GM12878 (cell line): ENCODE data around the gene MUC5AC. TPM values are rescaled to one million over a fixed set of nuclear protein-coding genes. Genes with fewer than 3 reads are reported as not detected.

Source experiments
- ATAC-seq: fragments of 200-7000 bp; cut with Tn5 transposase; 3 replicates; pipeline ENCODE4 v1.9.1; 2020; ENCODE audit warnings: mild to moderate bottlenecking, moderate library complexity
- BruUV-seq: library from RNA; stranded (reverse); fragments of 400-500 nt; replicated peaks from 2 replicates; lab custom pipeline; 2021; lab: Mats Ljungman, UMichigan
- CTCF ChIA-PET: fragments of 300-600 bp; sonication (Branson Sonifier 250); formaldehyde crosslinking; extraction: SDS; loops from one replicate; lab custom pipeline; 2021; ENCODE audit warnings: inconsistent platforms; lab: Yijun Ruan, JAX
- POLR2A ChIA-PET: fragments of 350-600 bp; formaldehyde crosslinking; extraction: SDS; loops from one replicate; lab custom pipeline; 2021; ENCODE audit warnings: inconsistent platforms; lab: Charles Lee
- RAD21 ChIA-PET: fragments of 300-600 bp; sonication (Branson Sonifier 250); formaldehyde crosslinking; loops from one replicate; lab custom pipeline; 2023; ENCODE audit warnings: antibody characterized with exemption; ENCODE audit not compliant: unreplicated experiment; lab: Charles Lee
- SMC1A ChIA-PET: fragments of 300-600 bp; sonication (Branson Sonifier 250); formaldehyde crosslinking; loops from one replicate; lab custom pipeline; 2023; ENCODE audit not compliant: unreplicated experiment, uncharacterized antibody; lab: Charles Lee
- DNase-seq: peaks from one replicate; pipeline ENCODE4 v3.0.0-alpha.2; 2011; ENCODE audit warnings: low read depth, low spot score
- FAIRE-seq: peaks from 3 replicates; lab custom pipeline; 2011; peaks lifted over from hg19 to GRCh38; lab: Jason Lieb, UNC
- H2AFZ ChIP-seq: 2 replicates; pipeline ENCODE4 v1.6.0; 2011; ENCODE audit warnings: low read depth, low read length, control low read depth; ENCODE audit not compliant: control insufficient read depth
- H3K27ac ChIP-seq: 2 replicates; pipeline ENCODE4 v1.5.1; 2011; ENCODE audit warnings: control low read depth; ENCODE audit not compliant: control insufficient read depth, insufficient read depth
- H3K27me3 ChIP-seq, 2 experiments: replicated peaks in 1 of 2; 2 replicates each; pipeline versions ENCODE4 v1.6.0 to v1.6.1; 2011; ENCODE audit warnings: low read length in 1 of 2; ENCODE audit not compliant: control insufficient read depth in 2 of 2, insufficient read depth in 2 of 2
- H3K36me3 ChIP-seq, 2 experiments: 2 replicates each; pipeline ENCODE4 v1.5.1; 2011; ENCODE audit warnings: low read length in 1 of 2; ENCODE audit not compliant: control insufficient read depth in 2 of 2, insufficient read depth in 2 of 2
- H3K4me1 ChIP-seq: 2 replicates; pipeline ENCODE4 v1.6.1; 2011; ENCODE audit warnings: mild to moderate bottlenecking, low read length, moderate library complexity, mixed read lengths; ENCODE audit not compliant: control insufficient read depth, insufficient read depth
- H3K4me2 ChIP-seq: 2 replicates; pipeline ENCODE4 v1.6.0; 2011; ENCODE audit warnings: control low read depth; ENCODE audit not compliant: control insufficient read depth, insufficient read depth
- H3K4me3 ChIP-seq: fragments of 200-600 bp; sonication (generic); 2 replicates; pipeline ENCODE4 v1.5.1; 2016
- H3K79me2 ChIP-seq: 2 replicates; pipeline ENCODE4 v1.6.0; 2011; ENCODE audit warnings: low read length; ENCODE audit not compliant: control insufficient read depth, insufficient read depth
- H3K9ac ChIP-seq: 2 replicates; pipeline ENCODE4 v1.8.0; 2011; ENCODE audit warnings: low read length, control low read depth, mixed read lengths; ENCODE audit not compliant: control insufficient read depth, insufficient read depth
- H3K9me3 ChIP-seq: replicated peaks from 3 replicates; pipeline ENCODE4 v1.5.1; 2011; ENCODE audit warnings: mild to moderate bottlenecking, low read length; ENCODE audit not compliant: control insufficient read depth, insufficient read depth
- H4K20me1 ChIP-seq: 2 replicates; pipeline ENCODE4 v1.6.0; 2011; ENCODE audit not compliant: control insufficient read depth, insufficient read depth
- BHLHE40 ChIP-seq, 2 experiments: fragments of 450-650 bp in 1 of 2; IDR thresholded peaks; 2 replicates each; pipeline ENCODE4 v1.6.1; 2011 to 2017; ENCODE audit warnings: low read depth in 2 of 2, borderline replicate concordance in 1 of 2, improper control_type of control experiment in 1 of 2, low read length in 1 of 2, mild to moderate bottlenecking in 1 of 2
- CEBPB ChIP-seq, 2 experiments: fragments of 150-350 bp in 1 of 2; IDR thresholded peaks; 2 replicates each; pipeline ENCODE4 v1.6.1; 2012 to 2014; ENCODE audit warnings: low read depth in 2 of 2, low read length in 2 of 2, borderline replicate concordance in 1 of 2, inconsistent platforms in 1 of 2
- ETV6 ChIP-seq, 2 experiments: fragments of 450-650 bp in 1 of 2; IDR thresholded peaks in 1 of 2; conservative IDR thresholded peaks in 1 of 2; 2 replicates each; pipeline ENCODE4 v1.6.1; 2014; ENCODE audit warnings: antibody characterized with exemption in 1 of 2, borderline replicate concordance in 1 of 2, low read depth in 1 of 2, mild to moderate bottlenecking in 1 of 2, moderate library complexity in 1 of 2
- HCFC1 ChIP-seq: fragments of 150-350 bp; IDR thresholded peaks from 2 replicates; pipeline ENCODE4 v1.6.1; 2014; ENCODE audit warnings: low read length
- HDAC6 ChIP-seq: fragments of 200-600 bp; sonication (generic); IDR thresholded peaks from one replicate; pipeline ENCODE4 v1.8.0; 2017; ENCODE audit warnings: antibody characterized with exemption; ENCODE audit not compliant: unreplicated experiment
- HDGF ChIP-seq: fragments of 450-650 bp; IDR thresholded peaks from 2 replicates; pipeline ENCODE4 v1.6.1; 2016; ENCODE audit warnings: antibody characterized with exemption
- MEF2B ChIP-seq: fragments of 450-650 bp; IDR thresholded peaks from 2 replicates; pipeline ENCODE4 v1.6.1; 2018; ENCODE audit warnings: mild to moderate bottlenecking, moderate library complexity; ENCODE audit not compliant: partially characterized antibody, poor library complexity, severe bottlenecking
- MTA3 ChIP-seq: IDR thresholded peaks from 2 replicates; pipeline ENCODE4 v1.6.1; 2012; ENCODE audit warnings: low read length, inconsistent platforms, borderline replicate concordance
- NBN ChIP-seq: fragments of 450-650 bp; IDR thresholded peaks from 2 replicates; pipeline ENCODE4 v1.6.1; 2016
- RAD51 ChIP-seq: fragments of 450-650 bp; IDR thresholded peaks from 2 replicates; pipeline ENCODE4 v1.6.1; 2016; ENCODE audit warnings: moderate library complexity, mild to moderate bottlenecking, inconsistent platforms
- TCF7 ChIP-seq: IDR thresholded peaks from 2 replicates; pipeline ENCODE4 v1.6.1; 2014; ENCODE audit warnings: antibody characterized with exemption, borderline replicate concordance
- WGBS: methylation state at CpG from one replicate; pipeline ENCODE4 v1.1.6; 2016; ENCODE audit warnings: low lambda C conversion rate; ENCODE audit not compliant: insufficient replicate concordance, insufficient coverage; ENCODE audit errors: missing lambda C conversion rate; 5-methylcytosine and 5-hydroxymethylcytosine counted together
- in situ Hi-C: fragments of 300-500 bp; cut with MboI; formaldehyde crosslinking; loops from 9 replicates; pipeline ENCODE4 v1.14.3; 2018; ENCODE audit warnings: mixed read lengths
- intact Hi-C: fragments of 100-400 bp; cut with micrococcal nuclease; formaldehyde crosslinking; loops from one replicate; pipeline ENCODE4 v1.14.2; 2022; ENCODE audit not compliant: unreplicated experiment
- polyA plus RNA-seq, 11 experiments: library from polyadenylated mRNA; depleted of rRNA in 4 of 11; unstranded in 6 of 11; stranded (reverse) in 5 of 11; fragments of >200 nt; fragmentation: Nextera tagmentation in 4 of 11; fragmentation: Illumina TruSeq in 1 of 11; extraction: Ambion mirVana in 4 of 11; extraction: Trizol in 1 of 11; gene quantifications; 1 replicate in 1 of 11; 2 replicates in 10 of 11; pipeline versions ENCODE4 v1.2.1 to v1.2.3, GENCODE V29; 2011 to 2016; ENCODE audit warnings: inconsistent platforms in 2 of 11, missing spikeins in 2 of 11, low read depth in 1 of 11
- total RNA-seq, 4 experiments: library from RNA; depleted of rRNA in 3 of 4; stranded (reverse); fragments of >200 nt in 3 of 4; fragmentation: Illumina TruSeq in 1 of 4; extraction: Trizol in 1 of 4; gene quantifications; 2 replicates each; pipeline versions ENCODE4 v1.2.1 to v1.2.3, GENCODE V29; 2013 to 2021
- TF ChIP-seq, protein P1 (sequence below), 3 experiments: IDR thresholded peaks in 2 of 3; conservative IDR thresholded peaks in 1 of 3; 2 replicates each; pipeline ENCODE4 v1.5.1; 2011; ENCODE audit warnings: low read depth in 3 of 3, low read length in 3 of 3, mild to moderate bottlenecking in 3 of 3, control low read depth in 2 of 3, moderate library complexity in 2 of 3, inconsistent platforms in 1 of 3, mixed read lengths in 1 of 3; ENCODE audit not compliant: control insufficient read depth in 2 of 3, insufficient read depth in 1 of 3; ENCODE audit errors: extremely low read depth in 1 of 3
- TF ChIP-seq, protein P2 (sequence below): fragments of 450-650 bp; IDR thresholded peaks from 2 replicates; pipeline ENCODE4 v1.6.1; 2014; ENCODE audit warnings: mild to moderate bottlenecking
- TF ChIP-seq, protein P3 (sequence below): fragments of 450-650 bp; IDR thresholded peaks from 2 replicates; pipeline ENCODE4 v1.6.1; 2017; ENCODE audit warnings: borderline replicate concordance

Gene MUC5AC
- total and polyA plus RNA-seq, 10 of the 15 experiments (the other 5 are each of a cell fraction or from before 2014, with no cell fraction given), result under 0.01 to 0.01 TPM; not detected in 8

DNA sequence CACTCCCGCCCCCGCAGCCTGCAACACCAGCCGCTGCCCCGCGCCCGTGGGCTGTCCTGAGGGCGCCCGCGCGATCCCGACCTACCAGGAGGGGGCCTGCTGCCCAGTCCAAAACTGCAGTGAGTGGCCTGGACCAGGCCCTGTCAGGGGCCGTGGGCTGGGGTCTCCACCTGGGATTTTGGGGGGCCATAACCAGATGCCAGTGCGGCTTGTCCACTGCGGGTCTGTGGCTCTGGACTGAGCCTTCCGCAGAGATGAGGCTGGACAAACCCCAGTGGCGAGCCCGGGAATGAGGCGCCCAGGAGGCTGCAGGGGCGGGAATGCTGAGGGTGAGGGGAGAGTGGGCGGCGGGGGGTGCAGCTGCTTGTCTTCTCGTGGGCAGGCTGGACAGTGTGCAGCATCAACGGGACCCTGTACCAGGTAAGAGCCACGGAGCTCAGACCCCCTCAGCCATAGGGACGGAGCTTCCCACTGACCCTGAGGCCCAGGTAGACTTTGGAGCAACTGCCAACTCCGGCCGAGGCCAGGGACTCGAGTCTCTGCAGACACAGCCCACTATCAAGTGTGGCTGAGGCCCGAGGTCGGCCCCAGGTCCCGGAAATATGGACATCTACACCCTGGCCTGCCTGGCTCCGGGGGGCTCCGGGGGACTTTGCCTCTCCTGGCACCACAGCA lies 40.3 kb downstream of the MUC5AC start (continued):
- TF ChIP-seq, protein P1, sequence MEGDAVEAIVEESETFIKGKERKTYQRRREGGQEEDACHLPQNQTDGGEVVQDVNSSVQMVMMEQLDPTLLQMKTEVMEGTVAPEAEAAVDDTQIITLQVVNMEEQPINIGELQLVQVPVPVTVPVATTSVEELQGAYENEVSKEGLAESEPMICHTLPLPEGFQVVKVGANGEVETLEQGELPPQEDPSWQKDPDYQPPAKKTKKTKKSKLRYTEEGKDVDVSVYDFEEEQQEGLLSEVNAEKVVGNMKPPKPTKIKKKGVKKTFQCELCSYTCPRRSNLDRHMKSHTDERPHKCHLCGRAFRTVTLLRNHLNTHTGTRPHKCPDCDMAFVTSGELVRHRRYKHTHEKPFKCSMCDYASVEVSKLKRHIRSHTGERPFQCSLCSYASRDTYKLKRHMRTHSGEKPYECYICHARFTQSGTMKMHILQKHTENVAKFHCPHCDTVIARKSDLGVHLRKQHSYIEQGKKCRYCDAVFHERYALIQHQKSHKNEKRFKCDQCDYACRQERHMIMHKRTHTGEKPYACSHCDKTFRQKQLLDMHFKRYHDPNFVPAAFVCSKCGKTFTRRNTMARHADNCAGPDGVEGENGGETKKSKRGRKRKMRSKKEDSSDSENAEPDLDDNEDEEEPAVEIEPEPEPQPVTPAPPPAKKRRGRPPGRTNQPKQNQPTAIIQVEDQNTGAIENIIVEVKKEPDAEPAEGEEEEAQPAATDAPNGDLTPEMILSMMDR (IDR thresholded peaks at IDR 0.05 in 2 of 3, conservative IDR thresholded peaks at IDR 0.05 in 1 of 3; ENCODE audit: control insufficient read depth in 2 of 3, extremely low read depth in 1 of 3, insufficient read depth in 1 of 3, low read depth in 3 of 3, low read length in 3 of 3), result no peak
- no peak for TF ChIP-seq HDAC6
- no peak for TF ChIP-seq RAD51

DNA sequence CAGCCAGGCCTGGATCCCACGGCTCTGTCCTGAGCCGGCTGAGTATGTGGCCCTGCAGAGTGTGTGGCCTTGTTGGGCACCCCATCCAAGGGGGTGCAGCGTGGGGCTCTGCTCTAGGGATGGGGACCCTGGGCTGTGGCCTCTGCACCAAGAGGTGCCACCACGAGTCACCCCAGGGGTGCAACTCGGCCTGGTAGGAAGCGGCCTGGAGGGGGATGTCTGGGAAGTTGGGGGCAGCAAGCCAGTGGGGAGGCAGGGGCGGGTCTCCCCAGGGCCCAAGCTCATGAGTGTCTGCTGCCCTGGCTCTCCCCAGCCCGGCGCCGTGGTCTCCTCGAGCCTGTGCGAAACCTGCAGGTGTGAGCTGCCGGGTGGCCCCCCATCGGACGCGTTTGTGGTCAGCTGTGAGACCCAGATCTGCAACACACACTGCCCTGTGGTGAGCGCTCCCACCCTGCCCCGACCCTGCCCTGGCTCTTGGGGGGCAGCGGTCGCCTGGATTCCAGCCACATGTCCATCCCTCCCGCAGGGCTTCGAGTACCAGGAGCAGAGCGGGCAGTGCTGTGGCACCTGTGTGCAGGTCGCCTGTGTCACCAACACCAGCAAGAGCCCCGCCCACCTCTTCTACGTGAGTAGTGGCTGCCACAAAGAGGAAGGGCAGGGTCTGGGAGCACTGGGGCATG lies 40.9 kb downstream of the MUC5AC start:
- Histone ChIP-seq H3K4me1 (no peaks in the 10 kb centered on the region), H2AFZ (no peak overlapping the region), H3K9me3 (no peaks in the 10 kb centered on the region; the same call in 1 of the 3 replicates), H3K4me2 (no peak overlapping the region), H4K20me1 (no peaks in the 10 kb centered on the region), H3K36me3 (no peaks in the 10 kb centered on the region), H3K27ac (no peak overlapping the region), H3K27me3 (no peaks in the 10 kb centered on the region), H3K79me2 (no peaks in the 10 kb centered on the region), H3K4me3 (no peak overlapping the region), H3K9ac (no peak overlapping the region)
- ChIA-PET CTCF (no interaction called here), RAD21 (no interaction called here), SMC1A (no interaction called here), POLR2A (no interaction called here)
- in situ Hi-C loops, result no loop called here
- no TSS peak for BruUV-seq
- DNase-seq (no peak), FAIRE-seq (no peak), ATAC-seq (no peak)
- WGBS, result 46% methylated on average over 24 of the region's 26 CpGs
- intact Hi-C loops, result no loop called here
- TF ChIP-seq MEF2B, result no peak
- TF ChIP-seq CEBPB (IDR thresholded peaks at IDR 0.05; ENCODE audit: borderline replicate concordance in 1 of 2, low read depth in 2 of 2, low read length in 2 of 2), result no peak
- no peak for TF ChIP-seq BHLHE40 (IDR thresholded peaks at IDR 0.05; ENCODE audit: borderline replicate concordance in 1 of 2, low read depth in 2 of 2, low read length in 1 of 2)
- no peak for TF ChIP-seq MTA3
- no peak for TF ChIP-seq NBN
- no peak for TF ChIP-seq ETV6 (conservative IDR thresholded peaks at IDR 0.05 in 1 of 2, IDR thresholded peaks at IDR 0.05 in 1 of 2; ENCODE audit: borderline replicate concordance in 1 of 2, low read depth in 1 of 2)
- no peak for TF ChIP-seq HCFC1
- TF ChIP-seq, protein P2, sequence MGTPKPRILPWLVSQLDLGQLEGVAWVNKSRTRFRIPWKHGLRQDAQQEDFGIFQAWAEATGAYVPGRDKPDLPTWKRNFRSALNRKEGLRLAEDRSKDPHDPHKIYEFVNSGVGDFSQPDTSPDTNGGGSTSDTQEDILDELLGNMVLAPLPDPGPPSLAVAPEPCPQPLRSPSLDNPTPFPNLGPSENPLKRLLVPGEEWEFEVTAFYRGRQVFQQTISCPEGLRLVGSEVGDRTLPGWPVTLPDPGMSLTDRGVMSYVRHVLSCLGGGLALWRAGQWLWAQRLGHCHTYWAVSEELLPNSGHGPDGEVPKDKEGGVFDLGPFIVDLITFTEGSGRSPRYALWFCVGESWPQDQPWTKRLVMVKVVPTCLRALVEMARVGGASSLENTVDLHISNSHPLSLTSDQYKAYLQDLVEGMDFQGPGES, result no peak
- TF ChIP-seq, protein P3, sequence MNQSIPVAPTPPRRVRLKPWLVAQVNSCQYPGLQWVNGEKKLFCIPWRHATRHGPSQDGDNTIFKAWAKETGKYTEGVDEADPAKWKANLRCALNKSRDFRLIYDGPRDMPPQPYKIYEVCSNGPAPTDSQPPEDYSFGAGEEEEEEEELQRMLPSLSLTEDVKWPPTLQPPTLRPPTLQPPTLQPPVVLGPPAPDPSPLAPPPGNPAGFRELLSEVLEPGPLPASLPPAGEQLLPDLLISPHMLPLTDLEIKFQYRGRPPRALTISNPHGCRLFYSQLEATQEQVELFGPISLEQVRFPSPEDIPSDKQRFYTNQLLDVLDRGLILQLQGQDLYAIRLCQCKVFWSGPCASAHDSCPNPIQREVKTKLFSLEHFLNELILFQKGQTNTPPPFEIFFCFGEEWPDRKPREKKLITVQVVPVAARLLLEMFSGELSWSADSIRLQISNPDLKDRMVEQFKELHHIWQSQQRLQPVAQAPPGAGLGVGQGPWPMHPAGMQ, result no peak
- TF ChIP-seq HDGF, result no peak
- no peak for TF ChIP-seq TCF7
